Stimulated activated CD4-positive, alpha-beta T cell treated with anti-CD3 and anti-CD28 coated beads, Interleukin-1b, Interleukin-23, amount 100 ng/mL, for 24 hours (primary cell): ENCODE data around the gene BARX1.
"Not testable (repeated sequence)": the region's sequence is repeated elsewhere in the genome, so short reads cannot be mapped to it uniquely, and the experiment has no call there.

Source experiments
- DNase-seq, 4 experiments: peaks; one replicate each; pipeline ENCODE4 v3.0.0-alpha.2; 2020; ENCODE audit warnings: low read depth in 4 of 4, low spot score in 1 of 4

Gene BARX1

GRCh38 chr9:93955111-93955980, at the start of gene BARX1:
TSS of gene BARX1 (minus strand) at chr9:93955355. CDS start at chr9:93955146, 209 bp downstream.
- peak in 1 of 4 experiments; percentile 28 for DNase-seq

GRCh38 chr9:94002316-94003140, 47.4 kb upstream of the BARX1 start:
- DNase-seq = peak in 1 of 4 experiments; percentile 24

GRCh38 chr9:93996863-93997262, 41.7 kb upstream of the BARX1 start:
- no peak for DNase-seq

- no peak for DNase-seq
Observed at GRCh38 chr9:93996367-93996766, 41.2 kb upstream of the BARX1 start.

- no peak for DNase-seq
Observed at GRCh38 chr9:93994545-93994944, 39.4 kb upstream of the BARX1 start.

- DNase-seq = no peak
Observed at GRCh38 chr9:93994132-93994531, 39.0 kb upstream of the BARX1 start.

- no peak for DNase-seq
Observed at GRCh38 chr9:93992830-93993229, 37.7 kb upstream of the BARX1 start.

GRCh38 chr9:93990448-93990847, 35.3 kb upstream of the BARX1 start:
- no peak for DNase-seq

GRCh38 chr9:93988056-93988455, 32.9 kb upstream of the BARX1 start:
- DNase-seq = no peak

GRCh38 chr9:93984860-93985259, 29.7 kb upstream of the BARX1 start:
- no peak for DNase-seq

- DNase-seq = no peak
Observed at GRCh38 chr9:93983875-93984274, 28.7 kb upstream of the BARX1 start.

GRCh38 chr9:93979721-93980120, 24.6 kb upstream of the BARX1 start:
- no peak for DNase-seq

- DNase-seq = no peak
Observed at GRCh38 chr9:93978551-93978950, 23.4 kb upstream of the BARX1 start.

- DNase-seq = no peak
Observed at GRCh38 chr9:93976973-93977372, 21.8 kb upstream of the BARX1 start.

GRCh38 chr9:93976081-93976480, 20.9 kb upstream of the BARX1 start:
- no peak for DNase-seq

GRCh38 chr9:93975262-93975661, 20.1 kb upstream of the BARX1 start:
- DNase-seq = no peak

GRCh38 chr9:93974151-93974550, 19.0 kb upstream of the BARX1 start:
- DNase-seq = no peak

- not testable (repeated sequence) for DNase-seq
Observed at GRCh38 chr9:93972655-93973054, 17.5 kb upstream of the BARX1 start.

- no peak for DNase-seq
Observed at GRCh38 chr9:93969328-93969661, 14.1 kb upstream of the BARX1 start.

- DNase-seq = no peak
Observed at GRCh38 chr9:93968451-93969327, 13.5 kb upstream of the BARX1 start.
